ENCODE measurements around the gene UCMA.

Gene UCMA

DNA sequence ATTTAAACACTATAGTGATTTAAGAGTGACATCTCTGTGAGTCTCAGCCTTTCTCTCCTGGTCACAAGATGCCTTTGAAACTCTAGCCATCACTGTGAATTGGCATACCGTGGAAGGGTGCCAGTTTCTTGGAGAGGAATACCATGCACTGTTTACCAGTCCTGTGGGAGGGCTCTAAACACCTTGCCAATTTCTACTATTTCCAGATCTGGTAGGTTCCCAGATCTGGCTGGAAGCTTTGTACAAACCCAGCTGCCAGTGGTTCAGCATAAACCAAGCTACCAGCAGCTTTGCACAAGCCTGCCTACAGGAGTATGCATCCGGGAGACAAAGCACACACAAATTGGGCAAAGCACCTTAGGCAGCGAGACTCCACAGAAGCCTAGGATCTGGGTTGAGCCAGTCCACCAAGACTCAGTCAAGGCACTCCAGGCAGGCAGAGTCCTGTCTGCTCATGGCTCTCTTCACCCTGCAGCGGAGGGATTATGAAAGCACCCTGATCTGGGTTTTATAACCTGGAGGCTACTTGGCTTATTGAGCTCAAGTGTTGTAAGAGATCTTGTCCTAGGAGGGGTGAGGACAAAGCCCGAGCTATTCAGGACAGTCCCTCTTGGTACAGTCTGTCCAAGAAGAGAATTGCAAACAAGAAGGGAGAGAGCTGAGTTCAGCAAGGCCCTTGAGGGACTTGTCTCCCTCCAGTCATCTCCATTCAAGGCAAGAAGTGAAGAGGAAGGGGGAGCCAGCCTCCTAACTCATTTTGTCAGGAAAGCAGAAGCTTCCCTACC, 49.3 kb downstream of the UCMA start:
- DNase-seq = no peak

GRCh38 chr10:13184276-13184675, 49.9 kb downstream of the UCMA start:
- no peak for DNase-seq

DNA sequence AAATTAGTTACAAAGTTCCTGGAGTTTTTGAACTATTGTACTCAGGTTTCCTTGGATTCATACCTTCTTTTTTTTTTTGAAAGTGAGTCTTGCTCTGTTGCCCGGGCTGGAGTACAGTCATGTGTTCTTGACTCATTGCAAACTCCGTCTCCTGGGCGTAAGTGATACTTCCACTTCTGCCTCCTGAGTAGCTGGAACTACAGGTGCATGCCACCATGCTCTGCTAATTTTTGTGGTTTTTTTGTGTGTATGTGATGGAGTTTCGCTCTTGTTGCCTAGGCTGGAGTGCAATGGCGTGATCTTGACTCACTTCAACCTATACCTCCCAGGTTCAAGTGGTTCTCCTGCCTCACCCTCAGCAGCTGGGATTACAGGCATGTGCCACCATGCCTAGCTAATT, 50.5 kb downstream of the UCMA start:
- no peak for DNase-seq

DNA sequence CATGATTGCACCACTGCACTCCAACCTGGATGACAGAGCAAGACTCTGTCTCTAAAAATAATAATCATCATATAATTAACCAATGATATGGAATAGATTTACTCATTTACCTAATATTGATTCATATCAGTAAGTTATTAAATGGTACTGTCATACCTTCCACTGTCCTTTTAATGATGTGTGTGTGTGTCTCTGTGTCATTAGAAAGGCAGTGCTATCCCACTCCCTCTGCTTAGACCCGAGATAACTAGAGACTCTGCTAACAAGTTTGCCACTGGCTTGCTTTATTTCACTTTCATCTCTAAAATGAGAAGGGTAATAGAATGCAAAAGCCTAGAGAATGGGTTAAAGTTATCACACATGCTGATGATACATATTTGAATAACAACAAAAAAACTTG, 51.8 kb downstream of the UCMA start:
- no peak for DNase-seq

DNA sequence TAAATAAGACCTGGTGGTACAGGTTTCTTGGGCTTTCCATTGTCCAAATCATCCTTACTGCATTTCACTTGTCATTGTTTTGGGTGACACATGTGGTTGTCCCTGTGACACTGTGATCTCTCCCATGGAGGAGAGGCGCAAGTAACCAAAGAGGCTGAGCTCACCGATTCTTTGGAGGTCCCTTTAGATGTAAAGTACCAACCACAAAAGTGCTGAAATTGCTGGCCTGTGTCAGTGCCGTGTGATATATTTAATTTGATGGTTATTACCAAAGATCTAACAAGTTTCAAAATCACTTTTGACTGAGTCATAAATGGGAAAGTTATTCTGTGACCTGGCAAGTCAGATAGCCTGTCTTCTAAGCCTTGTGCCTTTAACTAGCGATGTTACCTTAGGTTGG, 53.4 kb downstream of the UCMA start:
- peak; percentile 32 for DNase-seq

DNA sequence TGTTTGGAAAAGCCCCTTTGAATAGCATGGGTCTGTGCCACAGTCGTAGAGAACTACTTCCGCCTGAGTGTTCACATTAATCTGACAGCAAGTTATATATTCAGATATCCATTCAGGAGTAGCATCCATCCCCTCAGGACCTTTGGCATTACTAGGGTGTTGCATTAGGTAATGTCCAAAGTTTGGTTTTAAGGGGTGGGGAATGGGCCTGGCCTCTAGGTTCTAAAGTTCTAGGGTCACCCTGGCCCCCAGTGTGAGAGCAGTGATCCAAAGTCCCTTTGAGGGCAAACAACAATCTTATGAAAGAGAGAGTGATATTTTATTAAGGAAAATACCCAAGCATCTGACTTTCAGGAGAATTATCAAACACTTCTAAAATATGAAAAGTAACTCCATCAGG, 60.6 kb downstream of the UCMA start:
- DNase-seq = no peak
